IPS-20b (cell line): ENCODE results near the gene GRIN3B.

Source experiments
- H3K27ac ChIP-seq: one replicate; pipeline ENCODE4 v1.5.1; 2013; ENCODE audit warnings: low read length
- H3K27me3 ChIP-seq: 2 replicates; pipeline ENCODE4 v1.6.1; 2013; ENCODE audit warnings: mild to moderate bottlenecking, low read length, inconsistent platforms; ENCODE audit not compliant: insufficient read depth
- H3K36me3 ChIP-seq: 2 replicates; pipeline ENCODE4 v1.6.1; 2013; ENCODE audit warnings: low read depth, mild to moderate bottlenecking, inconsistent platforms, low read length, moderate library complexity; ENCODE audit not compliant: insufficient read depth
- H3K4me1 ChIP-seq: 2 replicates; pipeline ENCODE4 v1.6.1; 2013; ENCODE audit warnings: mild to moderate bottlenecking, control low read depth, inconsistent platforms, low read length, moderate library complexity; ENCODE audit not compliant: insufficient read depth
- H3K4me3 ChIP-seq: 2 replicates; pipeline ENCODE4 v1.5.1; 2013; ENCODE audit warnings: mild to moderate bottlenecking, low read length, inconsistent platforms
- H3K9ac ChIP-seq: 2 replicates; pipeline ENCODE4 v1.6.1; 2013; ENCODE audit warnings: low read depth, mild to moderate bottlenecking, inconsistent platforms, low read length, moderate library complexity
- H3K9me3 ChIP-seq: 2 replicates; pipeline ENCODE4 v1.6.1; 2013; ENCODE audit warnings: mild to moderate bottlenecking, low read depth, low read length, inconsistent platforms; ENCODE audit not compliant: insufficient read depth

GRIN3B gene

GRCh38 chr19:1004204-1004802 is 4.1 kb downstream of the GRIN3B start:
- no peak overlapping the region for H3K4me3 ChIP-seq
- H3K9me3 ChIP-seq: no peaks in the 10 kb centered on the region
- no peak overlapping the region for H3K9ac ChIP-seq
- H3K36me3 ChIP-seq: no peaks in the 10 kb centered on the region
- H3K27ac ChIP-seq: no peak overlapping the region
- H3K4me1 ChIP-seq: no peaks in the 10 kb centered on the region
- H3K27me3 ChIP-seq: peaks cover 30% of the 10 kb centered on the region

- H3K4me1 ChIP-seq: no peaks in the 10 kb centered on the region
- H3K36me3 ChIP-seq: peaks cover 6% of the 10 kb centered on the region; the same call in 1 of the 2 replicates
- no peak overlapping the region for H3K27ac ChIP-seq
- H3K27me3 ChIP-seq: peaks cover 23% of the 10 kb centered on the region
- no peaks in the 10 kb centered on the region for H3K9me3 ChIP-seq
- no peak overlapping the region for H3K9ac ChIP-seq
- H3K4me3 ChIP-seq: no peak overlapping the region
Observed at GRCh38 chr19:1004803-1005664, 4.8 kb downstream of the GRIN3B start.

- no peak overlapping the region for H3K4me3 ChIP-seq
- no peaks in the 10 kb centered on the region for H3K4me1 ChIP-seq
- peaks cover 14% of the 10 kb centered on the region; the same call in 1 of the 2 replicates for H3K36me3 ChIP-seq
- H3K9ac ChIP-seq: no peak overlapping the region
- H3K27ac ChIP-seq: no peak overlapping the region
- peaks cover 6% of the 10 kb centered on the region for H3K27me3 ChIP-seq
- H3K9me3 ChIP-seq: no peaks in the 10 kb centered on the region
Observed at GRCh38 chr19:1006711-1007398, 6.6 kb downstream of the GRIN3B start.

GRCh38 chr19:1007399-1008251 is 7.4 kb downstream of the GRIN3B start:
- H3K9ac ChIP-seq: no peak overlapping the region
- no peak overlapping the region for H3K4me3 ChIP-seq
- H3K27ac ChIP-seq: no peak overlapping the region
- no peaks in the 10 kb centered on the region for H3K4me1 ChIP-seq
- 0 out of 2 replicates have a peak, but pooled peaks cover under 1% of the 10 kb centered on the region for H3K27me3 ChIP-seq
- H3K9me3 ChIP-seq: no peaks in the 10 kb centered on the region
- H3K36me3 ChIP-seq: peaks cover 20% of the 10 kb centered on the region; the same call in 1 of the 2 replicates

- Histone ChIP-seq H3K9ac (no peak overlapping the region), H3K4me3 (no peak overlapping the region), H3K36me3 (peaks cover 27% of the 10 kb centered on the region), H3K4me1 (no peaks in the 10 kb centered on the region), H3K9me3 (no peaks in the 10 kb centered on the region), H3K27ac (no peak overlapping the region), H3K27me3 (no peaks in the 10 kb centered on the region)
Observed at GRCh38 chr19:1008268-1009040, 8.2 kb downstream of the GRIN3B start.

GRCh38 chr19:1009041-1009980 is 9.1 kb downstream of the GRIN3B start:
- Histone ChIP-seq H3K4me3 (no peak overlapping the region), H3K4me1 (no peaks in the 10 kb centered on the region), H3K9ac (no peak overlapping the region), H3K27ac (no peak overlapping the region), H3K9me3 (no peaks in the 10 kb centered on the region), H3K27me3 (no peaks in the 10 kb centered on the region), H3K36me3 (peaks cover 36% of the 10 kb centered on the region)

- no peaks in the 10 kb centered on the region for H3K4me1 ChIP-seq
- H3K4me3 ChIP-seq: no peak overlapping the region
- H3K27me3 ChIP-seq: no peaks in the 10 kb centered on the region
- no peak overlapping the region for H3K9ac ChIP-seq
- H3K36me3 ChIP-seq: peaks cover 36% of the 10 kb centered on the region
- no peaks in the 10 kb centered on the region for H3K9me3 ChIP-seq
- H3K27ac ChIP-seq: no peak overlapping the region
Observed at GRCh38 chr19:1009981-1010538, 9.8 kb downstream of the GRIN3B start.

- Histone ChIP-seq H3K9ac (no peak overlapping the region), H3K27ac (no peak overlapping the region), H3K9me3 (no peaks in the 10 kb centered on the region), H3K36me3 (peaks cover 36% of the 10 kb centered on the region), H3K27me3 (no peaks in the 10 kb centered on the region), H3K4me1 (no peaks in the 10 kb centered on the region), H3K4me3 (no peak overlapping the region)
Observed at GRCh38 chr19:1010586-1011510, 10.6 kb downstream of the GRIN3B start.

- peaks cover 36% of the 10 kb centered on the region for H3K36me3 ChIP-seq
- no peak overlapping the region for H3K4me3 ChIP-seq
- H3K27me3 ChIP-seq: no peaks in the 10 kb centered on the region
- no peak overlapping the region for H3K27ac ChIP-seq
- H3K9me3 ChIP-seq: no peaks in the 10 kb centered on the region
- peaks cover 6% of the 10 kb centered on the region; the same call in 1 of the 2 replicates for H3K4me1 ChIP-seq
- no peak overlapping the region for H3K9ac ChIP-seq
Observed at GRCh38 chr19:1011831-1012333, 11.7 kb downstream of the GRIN3B start.
